GM21526 (cell line): ENCODE results near the gene ARHGAP33.

Experiments
- ATAC-seq: cut with Tn5 transposase; IDR thresholded peaks from one replicate; pipeline ENCODE4 v1.9.1; 2021; ENCODE audit warnings: moderate library complexity; ENCODE audit not compliant: unreplicated experiment, low FRiP score

ARHGAP33 gene

GRCh38 chr19:35775298-35776101 is at the start of gene ARHGAP33:
Gene ARHGAP33 (plus strand): TSS chr19:35775564. CDS start chr19:35775659, 95 bp downstream.
- ATAC-seq: peak; percentile 85

- no peak for ATAC-seq
Measured at GRCh38 chr19:35727053-35727955, 48.1 kb upstream of the ARHGAP33 start.

GRCh38 chr19:35727956-35728706 is 47.2 kb upstream of the ARHGAP33 start:
- no peak for ATAC-seq

GRCh38 chr19:35729021-35729420 is 46.3 kb upstream of the ARHGAP33 start:
- ATAC-seq: no peak

- no peak for ATAC-seq
Measured at GRCh38 chr19:35729763-35730162, 45.6 kb upstream of the ARHGAP33 start.

GRCh38 chr19:35730326-35730725 is 45.0 kb upstream of the ARHGAP33 start:
- ATAC-seq: no peak

GRCh38 chr19:35731353-35731752 is 44.0 kb upstream of the ARHGAP33 start:
- no peak for ATAC-seq

GRCh38 chr19:35731779-35732405 is 43.5 kb upstream of the ARHGAP33 start:
- no peak for ATAC-seq

- no peak for ATAC-seq
Measured at GRCh38 chr19:35732540-35733179, 42.7 kb upstream of the ARHGAP33 start.

GRCh38 chr19:35733180-35734125 is 41.9 kb upstream of the ARHGAP33 start:
- no peak for ATAC-seq

GRCh38 chr19:35734273-35734672 is 41.1 kb upstream of the ARHGAP33 start:
- ATAC-seq: no peak

GRCh38 chr19:35734889-35735288 is 40.5 kb upstream of the ARHGAP33 start:
- no peak for ATAC-seq

- no peak for ATAC-seq
Measured at GRCh38 chr19:35736913-35737886, 38.2 kb upstream of the ARHGAP33 start.

GRCh38 chr19:35738021-35738886 is 37.1 kb upstream of the ARHGAP33 start:
- ATAC-seq: no peak

- ATAC-seq: no peak
Measured at GRCh38 chr19:35738887-35739229, 36.5 kb upstream of the ARHGAP33 start.

GRCh38 chr19:35739275-35740107 is 35.9 kb upstream of the ARHGAP33 start:
- no peak for ATAC-seq
